ENCODE results near the gene FAM219A. TPM values are rescaled to one million over a fixed set of nuclear protein-coding genes. Genes with fewer than 3 reads are reported as not detected.
A peak's percentile ranks its signal among the peaks of the same experiment; 100 is the strongest.

The FAM219A gene
- total RNA-seq, 4 donors from 2014 or later = 6.6 to 14.3 (median 10.5) TPM

GRCh38 chr9:34378376-34379060 lies 79.9 kb downstream of the FAM219A start:
- 94 to 96% methylated on average over 3 of the region's 3 CpGs for WGBS, 2 donors
- Histone ChIP-seq H3K4me3 (replicated peaks in 1 of 3) (no peak overlapping the region), H3K27me3 (no peaks in the 10 kb centered on the region), H3K4me1 (peaks cover 20 to 27% of the 10 kb centered on the region in 2 donors), H3K36me3 (no peaks in the 10 kb centered on the region), H3K9me3 (no peaks in the 10 kb centered on the region), H3K27ac (no peak overlapping the region)
- intact Hi-C loops (cut with DNase I) = loop anchor here (5.0 kb wide), 2 partner anchors 46 to 79 kb away; partner anchors contain the start of genes DNAI1 and FAM219A
- DNase-seq = no peak
- TF ChIP-seq POLR2A (IDR thresholded peaks at IDR 0.05) = no peak
- TF ChIP-seq CTCF (IDR thresholded peaks at IDR 0.05) = no peak

- peak; percentile 56 to 68 for DNase-seq
- H3K4me3 ChIP-seq (replicated peaks in 1 of 3) = peak overlapping the region in 2 of 3 donors; percentile 9 to 55
- 9 to 12% methylated on average over 11 to 16 of the region's 21 CpGs for WGBS, 2 donors
- H3K9me3 ChIP-seq = no peaks in the 10 kb centered on the region
- TF ChIP-seq POLR2A (IDR thresholded peaks at IDR 0.05) (no peak), CTCF (IDR thresholded peaks at IDR 0.05) (no peak)
- intact Hi-C loops (cut with DNase I) = loop anchor here (5.0 kb wide), 2 partner anchors 45 to 80 kb away; partner anchors contain the start of genes DNAI1 and FAM219A
- peaks cover 20 to 27% of the 10 kb centered on the region in 2 donors for H3K4me1 ChIP-seq
- no peaks in the 10 kb centered on the region for H3K27me3 ChIP-seq
- peak overlapping the region; percentile 24 to 73 (median 57) for H3K27ac ChIP-seq
- no peaks in the 10 kb centered on the region for H3K36me3 ChIP-seq
These were observed 81.0 kb downstream of the FAM219A start for GRCh38 chr9:34377404-34377746.

GRCh38 chr9:34376596-34377403 lies 81.6 kb downstream of the FAM219A start, which contains the start of gene MYORG:
MYORG (minus strand) TSS chr9:34376898; CDS start chr9:34372943, 3,955 bp downstream.
- TF ChIP-seq CTCF (IDR thresholded peaks at IDR 0.05) = no peak
- peak; percentile 12 to 86 for TF ChIP-seq POLR2A (IDR thresholded peaks at IDR 0.05)
- WGBS, 2 donors = 0% methylated on average over 10 to 19 of the region's 54 CpGs
- intact Hi-C loops (cut with DNase I) = loop anchor here (5.0 kb wide), 2 partner anchors 44 to 81 kb away; partner anchors contain the start of genes DNAI1 and FAM219A

DNA sequence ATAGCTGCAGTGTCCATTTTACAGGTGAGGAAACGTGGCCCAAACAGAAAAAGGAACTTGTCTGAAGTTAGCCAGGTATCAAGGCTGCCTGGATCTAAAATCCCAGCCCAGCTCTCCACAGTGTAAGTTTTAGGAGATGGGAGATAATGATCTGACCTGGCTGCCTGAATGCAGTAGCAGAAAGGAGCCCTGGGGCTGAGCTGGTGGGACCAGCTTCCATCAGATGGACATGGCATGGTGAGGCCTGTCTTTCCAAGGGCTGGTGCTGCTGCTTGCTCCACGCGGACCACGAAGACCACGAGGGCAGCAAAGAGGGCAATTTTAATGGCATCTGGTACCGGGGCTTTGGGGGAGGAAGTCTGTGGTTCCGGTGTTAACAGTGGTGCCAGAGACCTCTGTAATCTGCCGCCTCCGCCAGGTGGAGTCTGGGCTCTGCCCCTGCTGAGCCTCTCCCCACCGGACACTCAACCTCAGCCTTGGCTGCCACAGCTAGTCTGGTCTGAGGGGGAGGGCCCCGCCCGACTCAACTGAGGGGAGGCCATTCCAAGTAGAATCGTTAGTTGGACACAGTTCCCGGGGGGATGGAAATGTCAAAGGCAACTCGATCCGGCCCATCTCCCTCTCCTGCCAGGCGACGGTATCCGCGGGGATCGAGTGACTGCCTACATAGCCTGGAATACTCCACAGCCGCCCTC lies 82.3 kb downstream of the FAM219A start:
- 15 to 90% methylated on average over 1 to 10 of the region's 22 CpGs for WGBS, 2 donors
- no peaks in the 10 kb centered on the region for H3K27me3 ChIP-seq
- peaks cover 18 to 22% of the 10 kb centered on the region in 2 donors for H3K4me1 ChIP-seq
- no peaks in the 10 kb centered on the region for H3K9me3 ChIP-seq
- intact Hi-C loops (cut with DNase I) = loop anchor here (5.0 kb wide), 2 partner anchors 44 to 81 kb away; partner anchors contain the start of genes DNAI1 and FAM219A
- H3K36me3 ChIP-seq = no peaks in the 10 kb centered on the region
- DNase-seq = peak; percentile 66 to 69
- no peak for TF ChIP-seq POLR2A (IDR thresholded peaks at IDR 0.05)
- peak in 2 of 6 experiments; percentile 11 to 14 for TF ChIP-seq CTCF (IDR thresholded peaks at IDR 0.05)
- peak overlapping the region in 2 of 3 donors; percentile 28 to 57 for H3K27ac ChIP-seq
- peak overlapping the region; percentile 0 to 55 (median 30) for H3K4me3 ChIP-seq (replicated peaks in 1 of 3)

More at GRCh38 chr9:34376596-34377403, 81.6 kb downstream of the FAM219A start, which contains the start of gene MYORG:
- H3K27me3 ChIP-seq = no peaks in the 10 kb centered on the region
- peak; percentile 99 for DNase-seq
- H3K36me3 ChIP-seq = no peaks in the 10 kb centered on the region
- peak within 1 kb of the TSS; percentile 28 to 73 (median 57) for H3K27ac ChIP-seq
- H3K9me3 ChIP-seq = no peaks in the 10 kb centered on the region
- peaks cover 20 to 27% of the 10 kb centered on the region in 2 donors for H3K4me1 ChIP-seq
- H3K4me3 ChIP-seq (replicated peaks in 1 of 3) = peak within 1 kb of the TSS; percentile 0 to 55 (median 30)
